T47D (cell line): ENCODE results near the gene UGT2B28.
"Not testable (repeated sequence)": the region's sequence is repeated elsewhere in the genome, so short reads cannot be mapped to it uniquely, and the experiment has no call there.

Experiments
- DNase-seq, 2 experiments: peaks; one replicate each; pipeline versions ENCODE4 v3.0.0 to v3.0.0-alpha.2; 2011 to 2012; ENCODE audit warnings: low read depth in 1 of 2, low spot score in 1 of 2
- JUND ChIP-seq: IDR thresholded peaks from 2 replicates; pipeline ENCODE4 v1.6.1; 2012; ENCODE audit warnings: low read depth
- in situ Hi-C: cut with HindIII; loops from 2 replicates; pipeline ENCODE4 v1.10.0; 2016; ENCODE audit warnings: low sequenced_read_pairs, low pct_unique_long_range_greater_than_20kb

UGT2B28 gene

DNA sequence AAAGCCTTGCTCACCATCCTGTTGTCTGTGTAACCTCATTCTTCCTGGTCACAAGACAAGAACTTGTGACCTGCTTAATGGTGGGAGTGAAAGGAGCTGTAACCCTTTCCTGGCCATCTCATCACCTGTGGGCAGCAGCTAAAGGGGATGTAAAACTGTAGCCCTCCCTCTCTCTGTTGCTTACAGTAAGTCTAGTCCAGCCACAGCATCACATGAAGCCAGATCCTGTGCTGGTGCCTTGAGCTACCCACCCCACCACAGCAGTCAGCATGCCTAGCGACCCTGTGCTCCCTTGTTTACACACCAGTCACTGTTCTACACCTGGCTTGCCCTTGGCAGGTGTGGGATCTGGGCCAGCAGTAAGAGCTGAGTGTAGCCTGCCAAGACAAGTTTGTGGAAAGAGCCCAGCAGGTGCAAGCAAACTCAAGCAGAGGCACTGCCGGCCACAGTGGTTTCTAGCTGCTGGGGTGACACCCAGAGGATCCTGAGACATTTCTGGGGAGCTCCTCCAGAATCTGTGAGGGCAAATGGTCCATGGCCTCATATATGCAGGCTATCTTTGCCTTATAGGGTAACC lies 41.0 kb downstream of the UGT2B28 start:
- TF ChIP-seq JUND = no peak
- in situ Hi-C loops = no loop called here
- peak in 1 of 2 experiments; percentile 57 for DNase-seq

DNA sequence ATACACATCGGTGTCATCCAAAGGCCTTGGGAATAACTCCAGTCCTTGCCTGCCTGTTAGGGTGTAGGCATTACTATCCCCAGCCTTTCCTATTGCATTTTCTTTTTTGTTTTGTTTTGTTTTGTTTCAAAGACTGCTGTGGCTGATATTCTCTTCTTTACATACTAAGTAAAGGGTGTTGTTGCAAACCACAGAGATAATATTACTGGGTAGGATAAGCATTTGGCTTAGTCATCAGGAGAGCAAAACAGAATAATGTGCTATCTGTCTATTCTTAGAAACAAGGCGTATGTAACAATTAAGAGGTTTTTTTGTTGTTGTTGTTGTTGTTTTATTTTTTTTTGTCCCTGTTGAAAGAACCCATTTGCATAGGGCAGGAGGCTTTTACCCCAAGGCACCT lies 41.8 kb downstream of the UGT2B28 start:
- no peak for DNase-seq
- TF ChIP-seq JUND = no peak
- in situ Hi-C loops = no loop called here

DNA sequence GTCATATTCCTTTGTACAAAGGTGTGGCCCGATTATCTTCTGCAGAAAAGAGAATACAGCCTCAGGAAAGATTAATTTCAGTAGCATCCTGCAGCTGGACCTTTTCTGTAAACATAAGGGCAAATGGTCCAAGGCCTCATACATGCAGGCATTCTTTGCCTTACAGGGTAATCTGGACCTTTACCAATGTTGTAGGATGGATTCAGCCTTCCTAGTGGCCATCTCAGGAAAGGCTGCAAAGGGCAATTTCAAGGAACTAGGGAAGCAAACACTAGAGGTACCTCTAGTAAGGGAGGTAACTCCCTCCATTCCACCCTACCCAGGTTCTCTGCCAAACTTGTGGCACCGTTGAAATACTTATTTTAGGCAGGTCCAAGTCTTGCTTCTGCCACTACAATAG lies 43.0 kb downstream of the UGT2B28 start:
- no peak for TF ChIP-seq JUND
- no peak for DNase-seq
- in situ Hi-C loops = no loop called here

DNA sequence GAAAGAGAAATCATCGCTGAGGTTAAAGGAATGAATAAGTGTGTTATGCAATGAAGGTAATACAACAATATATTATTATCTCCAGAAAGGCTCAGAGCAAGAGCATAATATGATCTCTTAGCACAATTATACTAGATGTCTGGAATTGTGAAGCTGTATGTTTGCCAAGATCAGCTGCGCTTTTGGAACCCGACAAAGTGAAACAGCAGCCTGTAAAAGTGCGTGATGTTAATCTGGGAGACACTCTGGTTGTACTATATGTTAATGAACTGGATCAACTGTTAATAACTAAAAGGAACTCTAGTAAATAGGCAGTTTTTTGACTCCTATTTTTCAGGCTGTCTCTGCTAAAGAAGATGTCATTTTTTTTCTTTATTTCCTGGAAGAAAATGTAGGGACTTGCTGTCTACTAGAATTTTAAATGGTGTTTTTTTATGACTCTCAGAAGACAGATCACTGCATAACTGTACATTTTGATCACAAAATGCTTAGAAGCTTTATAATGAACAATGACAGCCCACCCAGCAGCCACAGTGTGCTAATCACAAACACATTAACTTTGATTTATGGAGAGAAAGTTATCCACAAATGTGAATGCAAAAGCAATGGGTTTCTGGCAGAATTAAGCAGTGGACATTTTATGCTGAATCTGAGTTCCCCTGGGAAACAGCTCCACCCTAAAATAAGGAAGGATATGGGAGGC lies 50.2 kb downstream of the UGT2B28 start:
- TF ChIP-seq JUND = no peak
- in situ Hi-C loops = no loop called here
- DNase-seq = no peak

DNA sequence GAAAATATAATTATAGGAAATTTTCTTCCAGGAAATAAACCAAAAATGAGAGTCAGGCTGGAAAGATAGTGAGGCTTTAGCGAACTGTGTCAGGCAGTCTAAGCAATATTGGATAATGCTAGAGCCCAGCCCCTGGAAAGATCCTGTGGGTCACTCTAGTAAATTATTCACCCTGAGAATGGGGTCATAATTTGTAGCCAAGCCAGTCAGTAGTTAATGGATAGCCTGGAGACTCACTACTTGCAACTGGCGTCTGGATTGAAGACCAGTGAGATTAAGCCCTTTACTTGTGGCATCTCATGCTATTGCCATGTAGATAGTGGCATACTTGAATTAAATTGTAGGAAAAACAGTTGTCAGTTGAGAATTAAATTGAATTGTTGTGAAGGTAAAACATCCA lies 51.0 kb downstream of the UGT2B28 start:
- in situ Hi-C loops, DNase-seq: not testable (repeated sequence)

DNA sequence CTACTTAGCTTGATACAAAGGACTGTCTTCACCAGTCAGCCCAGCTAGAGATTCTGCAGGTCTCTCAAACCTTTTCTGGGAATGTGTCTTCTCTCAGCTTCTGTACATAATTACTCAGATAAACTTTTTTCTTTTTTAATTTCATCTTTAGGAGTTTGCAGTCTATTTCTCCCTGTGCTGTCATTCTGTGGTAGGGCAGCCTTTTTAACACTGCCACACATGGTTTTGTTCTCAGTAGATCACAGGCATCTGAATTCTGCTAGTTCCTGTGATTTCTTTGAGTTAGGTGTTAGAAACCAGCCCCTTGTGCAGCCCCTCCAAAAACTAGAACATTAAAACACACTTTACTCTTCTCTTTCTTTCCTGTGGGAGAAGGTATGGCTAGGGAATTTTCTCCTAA lies 55.2 kb downstream of the UGT2B28 start:
- DNase-seq, in situ Hi-C loops: not testable (repeated sequence)

DNA sequence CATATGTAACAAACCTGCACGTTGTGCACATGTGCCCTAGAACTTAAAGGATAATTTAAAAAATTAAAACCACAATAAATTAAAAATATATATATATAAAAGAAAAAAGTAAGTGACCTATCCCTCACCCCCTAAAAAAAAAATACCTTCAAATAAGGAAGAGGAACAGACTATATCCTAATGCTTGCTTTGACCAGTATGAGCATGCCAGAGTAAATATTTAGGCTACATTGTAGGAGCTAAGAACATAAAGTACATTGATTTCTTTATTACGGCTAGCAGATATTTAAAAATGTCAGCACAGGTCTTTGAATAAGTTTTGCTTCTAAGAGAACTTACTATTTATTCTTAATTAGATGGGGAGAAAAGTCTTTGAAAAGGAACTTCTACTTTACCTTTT lies 62.8 kb downstream of the UGT2B28 start:
- in situ Hi-C loops = not testable (repeated sequence)
- peak in 1 of 2 experiments; percentile 35 for DNase-seq

DNA sequence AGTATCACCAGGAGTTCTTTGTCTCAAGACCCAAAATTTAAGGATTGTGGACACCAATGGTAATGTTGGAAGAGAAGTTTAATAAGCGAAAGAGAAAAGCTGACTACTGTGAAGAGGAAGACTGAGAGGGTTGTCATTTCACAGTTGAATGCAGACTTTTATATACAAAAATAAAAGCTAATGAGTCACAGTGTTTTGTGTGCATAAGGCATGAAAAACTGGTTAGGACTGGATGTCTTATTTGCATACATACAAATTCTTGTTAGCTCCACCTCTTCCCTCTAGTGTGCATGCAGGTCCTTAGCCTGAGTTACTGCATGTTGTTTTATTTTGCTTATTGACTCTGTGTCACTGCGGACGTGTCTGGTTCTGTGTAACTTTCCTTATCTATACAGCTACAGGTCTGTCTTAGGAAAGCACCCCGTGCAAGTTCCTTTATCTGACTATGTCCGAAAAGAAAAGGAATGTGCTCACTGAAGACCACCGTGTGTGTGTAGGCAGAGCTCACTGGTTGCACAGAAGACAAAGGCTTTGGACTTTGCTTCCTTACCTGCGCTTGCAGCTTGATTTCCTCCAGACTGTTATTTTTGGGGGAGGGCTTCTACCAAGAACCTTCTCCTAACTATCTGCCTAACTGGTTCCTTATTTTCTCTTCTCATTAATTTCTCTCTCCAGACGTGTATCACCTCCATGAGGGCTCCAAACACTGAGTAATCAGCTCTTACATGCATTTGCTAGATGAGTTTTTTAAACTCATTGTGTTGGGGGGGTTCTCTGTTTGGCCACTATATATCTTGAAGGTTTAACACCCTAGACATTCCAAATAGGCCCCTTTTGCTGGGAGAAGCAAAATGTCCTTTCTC lies 63.5 kb downstream of the UGT2B28 start:
- in situ Hi-C loops, DNase-seq: not testable (repeated sequence)
